HepG2 (cell line): ENCODE data around the gene ADIPOR2. TPM values are rescaled to one million over a fixed set of nuclear protein-coding genes. Genes with fewer than 3 reads are reported as not detected.

Source experiments
- DMAP1 ChIP-seq: IDR thresholded peaks from 2 replicates; pipeline ENCODE4 v1.6.1; 2016
- HNF4A ChIP-seq: sonication (generic); formaldehyde crosslinking; IDR thresholded peaks from 2 replicates; pipeline ENCODE4 v1.4.0; 2020; ENCODE audit warnings: missing genetic modification reagents
- IRX3 ChIP-seq: sonication (generic); formaldehyde crosslinking; IDR thresholded peaks from 2 replicates; pipeline ENCODE4 v1.8.1; 2023; ENCODE audit warnings: mild to moderate bottlenecking, low read depth, missing genetic modification reagents, borderline replicate concordance
- NFATC3 ChIP-seq: sonication (generic); formaldehyde crosslinking; IDR thresholded peaks from 2 replicates; pipeline ENCODE4 v1.5.1; 2020; ENCODE audit warnings: mild to moderate bottlenecking, missing genetic modification reagents
- NR2F1 ChIP-seq, 2 experiments: fragments of 450-650 bp in 1 of 2; formaldehyde crosslinking in 1 of 2; IDR thresholded peaks; 2 replicates each; pipeline versions ENCODE4 v1.5.0 to v1.6.1; 2016 to 2020; ENCODE audit warnings: mild to moderate bottlenecking in 1 of 2, missing compliant biosample characterization in 1 of 2, missing genetic modification reagents in 1 of 2, moderate library complexity in 1 of 2
- PCBP2 ChIP-seq: fragments of 200-400 bp; formaldehyde crosslinking; optimal IDR thresholded peaks from 2 replicates; pipeline ENCODE3; 2018; ENCODE audit warnings: low read length, low read depth; ENCODE audit not compliant: poor library complexity, severe bottlenecking
- POGK ChIP-seq: sonication (generic); formaldehyde crosslinking; conservative IDR thresholded peaks from 2 replicates; pipeline ENCODE4 v1.8.0; 2022; ENCODE audit warnings: mild to moderate bottlenecking, moderate library complexity, missing genetic modification reagents
- RFX3 ChIP-seq: IDR thresholded peaks from 2 replicates; pipeline ENCODE4 v1.6.1; 2016; ENCODE audit warnings: missing biosample characterization, missing genetic modification reagents
- SP1 ChIP-seq, 2 experiments: fragments of 450-650 bp in 1 of 2; sonication (generic) in 1 of 2; formaldehyde crosslinking in 1 of 2; IDR thresholded peaks; 2 replicates each; pipeline versions ENCODE4 v1.4.0 to v1.6.1; 2016 to 2020; ENCODE audit warnings: missing genetic modification reagents in 1 of 2
- ZFP91 ChIP-seq: sonication (generic); formaldehyde crosslinking; IDR thresholded peaks from 2 replicates; pipeline ENCODE4 v1.9.0; 2022; ENCODE audit warnings: missing genetic modification reagents, mild to moderate bottlenecking, borderline replicate concordance
- ZFX ChIP-seq: sonication (generic); formaldehyde crosslinking; IDR thresholded peaks from 2 replicates; pipeline ENCODE4 v1.4.0; 2020; ENCODE audit warnings: mild to moderate bottlenecking, low read depth, missing genetic modification reagents, moderate library complexity
- ZMAT3 ChIP-seq: sonication (generic); formaldehyde crosslinking; conservative IDR thresholded peaks from 2 replicates; pipeline ENCODE4 v1.7.0; 2021; ENCODE audit warnings: missing genetic modification reagents
- ZMYM4 ChIP-seq: sonication (generic); formaldehyde crosslinking; IDR thresholded peaks from 2 replicates; pipeline ENCODE4 v1.8.1; 2023; ENCODE audit warnings: mild to moderate bottlenecking, missing genetic modification reagents
- ZNF280D ChIP-seq: sonication (generic); formaldehyde crosslinking; IDR thresholded peaks from 2 replicates; pipeline ENCODE4 v1.5.1; 2020; ENCODE audit warnings: mild to moderate bottlenecking, missing genetic modification reagents
- ZNF335 ChIP-seq: sonication (generic); formaldehyde crosslinking; IDR thresholded peaks from 2 replicates; pipeline ENCODE4 v1.4.0; 2020; ENCODE audit warnings: missing genetic modification reagents
- ZNF430 ChIP-seq: sonication (generic); formaldehyde crosslinking; IDR thresholded peaks from 2 replicates; pipeline ENCODE4 v1.9.0; 2021; ENCODE audit warnings: mild to moderate bottlenecking, missing genetic modification reagents
- ZNF547 ChIP-seq: sonication (generic); formaldehyde crosslinking; IDR thresholded peaks from 2 replicates; pipeline ENCODE4 v1.5.1; 2020; ENCODE audit warnings: mild to moderate bottlenecking, missing genetic modification reagents
- ZNF574 ChIP-seq: sonication (generic); formaldehyde crosslinking; IDR thresholded peaks from 2 replicates; pipeline ENCODE4 v1.4.0; 2020; ENCODE audit warnings: missing genetic modification reagents
- ZNF670 ChIP-seq: sonication (generic); formaldehyde crosslinking; IDR thresholded peaks from 2 replicates; pipeline ENCODE4 v1.8.0; 2022; ENCODE audit warnings: mild to moderate bottlenecking, missing genetic modification reagents, borderline replicate concordance
- polyA plus RNA-seq, 8 experiments: library from polyadenylated mRNA; depleted of rRNA in 3 of 8; stranded (reverse) in 7 of 8; unstranded in 1 of 8; fragments of >200 nt; fragmentation: Illumina TruSeq in 4 of 8; extraction: Trizol in 4 of 8; gene quantifications; 2 replicates each; pipeline versions ENCODE4 v1.2.1 to v1.2.3, GENCODE V29; 2011 to 2016; ENCODE audit warnings: low read depth in 4 of 8, missing spikeins in 1 of 8, mixed read lengths in 1 of 8; ENCODE audit not compliant: insufficient read depth in 1 of 8
- total RNA-seq, 5 experiments: library from RNA; depleted of rRNA; stranded (reverse); fragments of >200 nt; fragmentation: Illumina TruSeq; extraction: Trizol; gene quantifications; 2 replicates each; pipeline ENCODE4 v1.2.3, GENCODE V29; 2016; ENCODE audit warnings: low read depth in 1 of 5

Gene ADIPOR2
- total and polyA plus RNA-seq, 2 of the 13 experiments (the other 11 are each of a cell fraction or from before 2014, with no cell fraction given): 35.2 to 52.2 TPM

GRCh38 chr12:1837541-1838204, 146.8 kb downstream of the ADIPOR2 start (continued):
- TF ChIP-seq ZNF280D (CRISPR knock-in tag) (no peak), ZMAT3 (CRISPR knock-in tag) (no peak; the same call in 1 of the 2 replicates), NFATC3 (CRISPR knock-in tag) (no peak), ZNF430 (CRISPR knock-in tag) (peak; percentile 72; the same call in 1 of the 2 replicates), HNF4A (CRISPR knock-in tag) (0 out of 2 replicates have a peak, but pooled peaks have one; percentile 19), ZNF335 (no peak), ZMYM4 (CRISPR knock-in tag) (no peak), ZFX (CRISPR knock-in tag) (peak; percentile 74), RFX3 (CRISPR knock-in tag) (no peak), ZNF547 (CRISPR knock-in tag) (no peak), ZNF670 (CRISPR knock-in tag) (peak; percentile 77; the same call in 1 of the 2 replicates), PCBP2 (no peak), ZFP91 (no peak), DMAP1 (no peak), SP1 (IDR thresholded peaks at IDR 0.05) (no peak), SP1 (CRISPR knock-in tag; IDR thresholded peaks at IDR 0.05) (no peak), NR2F1 (CRISPR knock-in tag; IDR thresholded peaks at IDR 0.05) (peak in 1 of 2 experiments; percentile 35; a peak in 2 of 4 replicates), IRX3 (CRISPR knock-in tag) (no peak), ZNF574 (CRISPR knock-in tag) (0 out of 2 replicates have a peak, but pooled peaks have one; percentile 24), POGK (CRISPR knock-in tag) (no peak)
